ENCODE data around the gene SDHC. TPM values are rescaled to one million over a fixed set of nuclear protein-coding genes. Genes with fewer than 3 reads are reported as not detected.
"Not testable (repeated sequence)": the region's sequence is repeated elsewhere in the genome, so short reads cannot be mapped to it uniquely, and the experiment has no call there.

SDHC gene
- total RNA-seq, 2 donors from 2014 or later: 241 to 284 TPM

DNA sequence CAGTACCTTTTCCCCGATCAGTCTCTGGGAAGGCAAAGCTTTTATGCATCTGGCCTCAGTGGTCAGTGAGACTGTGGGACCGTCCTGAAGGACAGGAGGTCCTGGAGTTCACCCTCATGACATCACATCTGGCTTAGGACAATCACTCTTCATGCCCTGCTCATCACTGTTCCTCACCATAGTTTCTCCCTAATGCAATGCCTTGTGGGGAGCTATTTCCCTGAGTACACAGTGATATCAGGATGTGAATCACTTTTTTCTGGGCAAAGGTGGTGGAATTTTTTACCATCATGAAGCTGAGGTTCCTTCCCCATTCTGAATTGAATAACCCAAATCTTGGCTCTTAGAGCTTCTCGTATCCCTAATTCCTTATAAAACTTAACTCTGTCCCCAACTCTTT is 88.3 kb downstream of the SDHC start:
- ATAC-seq (no peak), DNase-seq (no peak)
- intact Hi-C loops (cut with DNase I): no loop called here

DNA sequence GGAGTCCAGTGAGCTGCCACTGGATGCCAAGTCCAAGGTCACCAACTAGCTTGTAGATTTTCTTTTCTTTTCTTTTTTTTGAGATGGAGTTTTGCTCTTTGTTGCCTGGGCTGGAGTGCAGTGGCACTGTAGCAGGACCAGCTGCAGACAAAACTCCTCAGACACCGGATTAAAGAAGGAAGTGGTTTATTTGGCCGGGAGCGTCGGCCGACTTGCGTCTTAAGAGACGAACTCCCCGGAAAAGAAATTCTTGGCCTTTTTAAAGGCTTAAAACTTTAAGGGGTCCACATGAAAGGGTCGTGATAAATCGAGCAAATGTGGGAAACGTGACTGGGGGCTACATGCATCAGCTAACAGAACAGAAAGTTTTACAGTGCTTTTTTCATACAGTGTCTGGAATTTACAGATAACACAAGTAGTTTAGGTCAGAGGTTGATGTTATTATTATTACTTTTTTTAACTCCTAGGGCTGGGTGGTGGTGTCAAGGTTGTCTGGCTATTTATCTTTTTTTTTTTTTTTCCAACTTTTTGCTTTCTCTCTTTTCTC is 89.9 kb downstream of the SDHC start:
- ATAC-seq (no peak), DNase-seq (no peak)
- intact Hi-C loops (cut with DNase I): no loop called here

DNA sequence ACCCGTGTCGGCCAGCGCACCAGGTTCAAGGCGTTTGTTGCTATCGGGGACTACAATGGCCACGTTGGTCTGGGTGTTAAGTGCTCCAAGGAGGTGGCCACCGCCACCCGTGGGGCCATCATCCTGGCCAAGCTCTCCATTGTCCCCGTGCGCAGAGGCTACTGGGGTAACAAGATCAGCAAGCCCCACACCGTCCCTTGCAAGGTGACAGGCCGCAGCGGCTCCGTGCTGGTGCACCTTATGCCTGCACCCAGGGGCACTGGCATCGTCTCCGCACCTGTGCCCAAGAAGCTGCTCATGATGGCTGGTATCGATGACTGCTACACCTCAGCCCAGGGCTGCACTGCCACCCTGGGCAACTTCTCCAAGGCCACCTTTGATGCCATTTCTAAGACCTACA is 92.4 kb downstream of the SDHC start:
- ATAC-seq; DNase-seq; intact Hi-C loops (cut with DNase I): not testable (repeated sequence)

DNA sequence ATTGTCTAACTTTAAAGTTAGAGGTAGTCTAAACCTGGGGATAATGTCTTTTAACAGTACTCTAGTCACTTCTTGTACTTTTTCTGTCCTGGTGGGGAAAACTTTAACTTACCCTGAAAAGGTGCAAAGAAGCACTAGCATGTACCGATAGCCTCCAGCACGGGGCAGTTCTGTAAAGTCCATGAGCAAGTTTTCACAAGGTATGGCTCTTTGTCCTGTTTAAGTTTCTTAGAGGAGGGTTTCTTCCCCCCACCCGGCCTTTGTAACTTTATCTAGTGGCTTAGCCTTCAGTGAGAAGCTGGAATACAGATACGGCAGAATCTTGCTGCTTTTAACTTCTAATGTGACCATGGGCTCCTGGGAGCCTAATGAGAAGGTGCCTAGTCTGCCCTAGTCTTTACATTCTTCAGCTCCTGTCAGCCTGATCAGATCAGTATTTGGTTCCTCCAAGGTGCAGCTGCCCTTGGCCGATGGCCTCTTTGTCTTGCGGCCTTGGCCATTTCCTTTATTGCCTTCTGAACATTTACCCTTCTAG is 93.3 kb downstream of the SDHC start:
- ATAC-seq: no peak
- intact Hi-C loops (cut with DNase I): no loop called here
- no peak for DNase-seq

DNA sequence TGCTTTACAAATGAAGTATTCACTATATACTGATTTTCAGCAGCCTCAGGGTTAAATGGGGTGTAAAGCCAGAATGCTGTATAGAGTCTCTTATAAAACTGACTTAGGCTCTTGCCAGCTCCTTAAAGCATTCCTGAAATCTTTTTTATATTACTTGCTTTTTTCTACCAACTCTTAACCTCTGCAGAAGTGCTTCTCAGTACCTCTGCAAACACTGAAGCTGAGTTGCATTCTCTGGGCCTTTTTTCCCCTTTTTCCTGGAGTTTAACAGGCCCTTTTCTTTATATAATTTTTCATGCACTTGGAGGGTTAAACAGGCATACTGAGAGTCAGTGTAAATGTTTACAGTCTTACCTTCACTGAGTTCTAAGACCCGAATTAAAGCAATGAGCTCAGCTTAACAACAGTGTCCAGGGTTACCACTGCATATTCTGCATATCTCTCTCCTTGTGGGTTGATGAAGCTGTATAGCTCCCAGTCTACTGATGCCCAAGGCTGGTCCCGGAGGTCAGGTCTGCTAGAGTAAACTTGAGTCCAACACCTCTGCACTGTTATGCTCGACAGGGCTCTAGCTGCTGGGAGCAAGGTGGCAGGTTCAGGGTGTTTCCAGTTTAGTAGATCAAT is 94.4 kb downstream of the SDHC start:
- ATAC-seq (no peak), DNase-seq (no peak)
- intact Hi-C loops (cut with DNase I): no loop called here

DNA sequence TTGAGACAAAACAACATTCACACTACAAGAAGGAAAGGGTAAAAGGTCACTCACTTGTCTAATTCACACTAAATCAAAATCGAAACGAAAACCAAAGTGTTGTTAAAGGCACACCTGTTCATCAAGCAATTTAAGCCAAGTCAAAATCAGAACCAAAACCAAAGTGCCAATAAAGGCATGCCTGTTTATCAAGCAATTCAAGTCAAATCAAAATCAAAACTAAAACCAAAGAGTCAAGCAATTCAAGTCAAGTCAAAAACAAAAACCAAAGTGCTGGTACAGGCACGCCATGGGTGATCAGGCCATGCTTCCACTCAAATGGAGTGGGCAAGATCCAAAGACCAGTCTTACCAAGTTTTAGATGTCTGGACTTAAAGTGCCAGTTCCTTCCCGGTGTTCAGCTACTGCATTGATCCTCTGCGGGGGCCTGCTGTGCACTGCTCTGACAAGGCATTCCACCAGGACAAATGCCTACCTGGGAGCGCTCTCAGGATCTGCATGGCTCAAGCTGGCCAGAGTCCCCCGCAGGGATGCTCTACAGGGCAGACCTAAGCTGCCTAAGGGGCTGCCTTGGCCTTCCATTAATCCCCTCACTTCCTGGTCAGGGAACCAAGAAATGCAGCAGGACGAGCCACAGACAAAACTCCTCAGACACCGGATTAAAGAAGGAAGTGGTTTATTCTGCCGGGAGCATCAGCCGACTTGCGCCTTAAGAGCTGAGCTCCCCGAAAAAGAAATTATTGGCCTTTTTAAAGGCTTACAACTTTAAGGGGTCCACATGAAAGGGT is 95.9 kb downstream of the SDHC start:
- DNase-seq; ATAC-seq; intact Hi-C loops (cut with DNase I): not testable (repeated sequence)

DNA sequence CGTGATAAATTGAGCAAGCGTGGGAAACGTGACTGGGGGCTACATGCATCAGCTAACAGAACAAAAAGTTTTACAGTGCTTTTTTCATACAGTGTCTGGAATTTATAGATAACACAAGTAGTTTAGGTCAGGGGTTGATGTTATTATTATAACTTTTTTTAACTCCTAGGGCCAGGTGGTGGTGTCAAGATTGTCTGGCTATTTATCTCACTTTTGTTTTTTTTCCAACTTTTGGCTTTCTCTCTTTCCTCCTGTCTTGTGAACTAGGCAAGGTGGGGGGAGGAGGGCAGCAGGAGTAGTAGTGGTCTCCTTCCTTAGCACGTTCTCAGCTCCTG is 96.4 kb downstream of the SDHC start:
- DNase-seq; ATAC-seq; intact Hi-C loops (cut with DNase I): not testable (repeated sequence)

Other genes starting within 250 kb of the SDHC start
- gene ARHGAP30, start 244.5 kb upstream of the SDHC start, total RNA-seq: 10 to 100 TPM in 1 of 2 donors, 1 to 10 TPM in 1; 7.4 to 10.0 TPM
- under 1 TPM in 1 of 2 donors, not detected in 1; 0.08 TPM for gene NECTIN4, start 224.8 kb upstream of the SDHC start, total RNA-seq
- 1 to 10 TPM; 3.5 to 5.7 TPM for gene KLHDC9, start 216.0 kb upstream of the SDHC start, total RNA-seq
- gene PFDN2, start 196.3 kb upstream of the SDHC start, total RNA-seq: 10 to 100 TPM; 50.5 to 63.7 TPM
- gene NIT1, start 196.3 kb upstream of the SDHC start, total RNA-seq: 10 to 100 TPM; 21.8 to 27.6 TPM
- gene DEDD, start 181.7 kb upstream of the SDHC start, total RNA-seq: 10 to 100 TPM; 26.1 to 30.2 TPM
- 10 to 100 TPM; 77.7 to 83.8 TPM for gene UFC1, start 160.4 kb upstream of the SDHC start, total RNA-seq
- 10 to 100 TPM; 13.4 to 20.8 TPM for gene USP21, start 154.9 kb upstream of the SDHC start, total RNA-seq
- gene PPOX, start 148.0 kb upstream of the SDHC start, total RNA-seq: 10 to 100 TPM; 12.7 to 16.3 TPM
- 10 to 100 TPM; 19.7 to 25.2 TPM for gene B4GALT3, start 136.9 kb upstream of the SDHC start, total RNA-seq
- 100 to 1,000 TPM in 1 of 2 donors, 10 to 100 TPM in 1; 16.5 to 117 TPM for gene ADAMTS4, start 115.3 kb upstream of the SDHC start, total RNA-seq
- gene NDUFS2, start 112.0 kb upstream of the SDHC start, total RNA-seq: 100 to 1,000 TPM; 169 to 198 TPM
- gene FCER1G, start 99.1 kb upstream of the SDHC start, total RNA-seq: 10 to 100 TPM; 35.9 to 92.7 TPM
- gene APOA2, start 90.8 kb upstream of the SDHC start, total RNA-seq: under 1 TPM in 1 of 2 donors, not detected in 1; 0.76 TPM
- gene TOMM40L, start 88.3 kb upstream of the SDHC start, total RNA-seq: 10 to 100 TPM; 31.2 to 34.8 TPM
- not detected for gene NR1I3, start 76.2 kb upstream of the SDHC start, total RNA-seq
- under 1 TPM; 0.34 to 0.62 TPM for gene PCP4L1, start 55.6 kb upstream of the SDHC start, total RNA-seq
- gene MPZ, start 4.4 kb upstream of the SDHC start, total RNA-seq: 1 to 10 TPM; 3.2 to 8.6 TPM
- gene CFAP126, start 53.5 kb downstream of the SDHC start, total RNA-seq: not detected
- gene FCGR2A, start 191.1 kb downstream of the SDHC start, total RNA-seq: 10 to 100 TPM; 37.9 to 48.7 TPM
- gene HSPA6, start 210.2 kb downstream of the SDHC start, total RNA-seq: 1 to 10 TPM; 2.8 to 3.2 TPM
- 10 to 100 TPM; 42.9 to 53.7 TPM for gene FCGR3A, start 235.4 kb downstream of the SDHC start, total RNA-seq